Fibroblast of the conjunctiva (primary cell): Measurements from ENCODE around the gene DOCK4.

ENCODE experiments used
- DNase-seq: peaks from one replicate; pipeline ENCODE4 v3.0.0-alpha.2; 2010; ENCODE audit warnings: low read depth

The DOCK4 gene

GRCh38 chr7:111853201-111853990 is 352.8 kb downstream of the DOCK4 start:
- DNase-seq: no peak

- DNase-seq: no peak
Observed at GRCh38 chr7:111852081-111852480, 354.1 kb downstream of the DOCK4 start.

GRCh38 chr7:111846898-111847297 is 359.3 kb downstream of the DOCK4 start:
- DNase-seq: no peak

GRCh38 chr7:111845853-111846252 is 360.3 kb downstream of the DOCK4 start:
- no peak for DNase-seq

GRCh38 chr7:111844904-111845671 is 361.1 kb downstream of the DOCK4 start:
- no peak for DNase-seq

GRCh38 chr7:111842491-111842890 is 363.7 kb downstream of the DOCK4 start:
- DNase-seq: no peak

- no peak for DNase-seq
Observed at GRCh38 chr7:111841596-111842205, 364.5 kb downstream of the DOCK4 start.

- no peak for DNase-seq
Observed at GRCh38 chr7:111840528-111840927, 365.7 kb downstream of the DOCK4 start.

- no peak for DNase-seq
Observed at GRCh38 chr7:111839261-111839660, 366.9 kb downstream of the DOCK4 start.

- DNase-seq: no peak
Observed at GRCh38 chr7:111836592-111836991, 369.6 kb downstream of the DOCK4 start.

GRCh38 chr7:111835066-111835465 is 371.1 kb downstream of the DOCK4 start:
- peak; percentile 81 for DNase-seq

GRCh38 chr7:111834367-111834766 is 371.8 kb downstream of the DOCK4 start:
- DNase-seq: no peak

- DNase-seq: no peak
Observed at GRCh38 chr7:111833466-111833865, 372.7 kb downstream of the DOCK4 start.

- DNase-seq: no peak
Observed at GRCh38 chr7:111832174-111832573, 374.0 kb downstream of the DOCK4 start.

- DNase-seq: no peak
Observed at GRCh38 chr7:111829221-111829620, 377.0 kb downstream of the DOCK4 start.

GRCh38 chr7:111827863-111828504 is 378.2 kb downstream of the DOCK4 start:
- no peak for DNase-seq

GRCh38 chr7:111825046-111825445 is 381.2 kb downstream of the DOCK4 start:
- DNase-seq: no peak

- DNase-seq: no peak
Observed at GRCh38 chr7:111823826-111824225, 382.4 kb downstream of the DOCK4 start.

GRCh38 chr7:111821046-111821445 is 385.2 kb downstream of the DOCK4 start:
- DNase-seq: no peak

- DNase-seq: no peak
Observed at GRCh38 chr7:111820621-111821020, 385.6 kb downstream of the DOCK4 start.

- DNase-seq: no peak
Observed at GRCh38 chr7:111820121-111820520, 386.1 kb downstream of the DOCK4 start.

GRCh38 chr7:111815354-111815753 is 390.8 kb downstream of the DOCK4 start:
- DNase-seq: no peak
